CMK (cell line): Measurements from ENCODE around the gene BEND7.

Experiments
- DNase-seq: peaks from one replicate; pipeline ENCODE4 v3.0.0-alpha.2; 2010; ENCODE audit warnings: low read depth

The BEND7 gene

GRCh38 chr10:13520194-13520593 is 8.6 kb downstream of the BEND7 start:
- DNase-seq, result no peak

- DNase-seq, result no peak
These were observed 10.6 kb downstream of the BEND7 start for GRCh38 chr10:13518076-13518692.

GRCh38 chr10:13517675-13518074 is 11.1 kb downstream of the BEND7 start:
- DNase-seq, result no peak

- DNase-seq, result no peak
These were observed 12.6 kb downstream of the BEND7 start for GRCh38 chr10:13516176-13516575.

GRCh38 chr10:13515467-13515866 is 13.3 kb downstream of the BEND7 start:
- DNase-seq, result no peak

GRCh38 chr10:13514296-13514695 is 14.5 kb downstream of the BEND7 start:
- DNase-seq, result no peak

DNA sequence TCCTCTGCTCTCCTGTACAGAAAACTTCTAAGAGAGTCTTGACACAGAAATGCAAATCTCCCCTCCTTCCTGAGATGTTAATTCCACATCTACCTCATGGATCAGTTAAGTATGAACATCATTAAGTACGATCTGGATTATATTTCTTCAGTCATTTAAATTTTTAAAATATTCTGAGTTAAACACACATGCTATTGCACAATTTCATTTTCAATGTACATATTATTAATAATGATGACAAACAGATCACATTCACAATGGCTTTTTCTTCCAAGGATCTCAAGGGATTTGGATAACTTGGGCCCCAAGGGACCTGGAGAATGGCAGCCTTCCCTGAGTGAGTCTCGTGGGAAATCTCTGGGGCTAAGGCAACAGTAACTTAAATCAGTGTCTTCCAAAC is 16.2 kb downstream of the BEND7 start:
- DNase-seq, result no peak

DNA sequence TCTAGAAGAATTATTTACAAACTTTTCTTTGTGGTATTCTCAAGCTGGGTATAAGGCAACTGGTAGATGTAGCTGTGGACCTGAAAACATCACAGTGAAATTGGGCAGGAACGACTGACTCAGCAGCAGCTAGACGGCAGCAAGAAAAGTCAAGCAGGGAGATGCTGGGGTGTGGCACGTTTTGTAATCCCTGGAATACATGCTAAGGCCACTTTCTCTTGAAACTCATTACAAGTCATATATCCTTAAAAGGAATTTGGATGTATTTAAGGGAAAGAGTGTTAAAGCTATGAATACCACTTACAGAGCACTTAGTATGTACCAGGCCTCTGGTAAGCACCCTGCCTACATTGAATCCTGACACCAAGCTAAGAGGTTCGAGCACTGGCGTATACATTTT is 17.4 kb downstream of the BEND7 start:
- DNase-seq, result no peak

DNA sequence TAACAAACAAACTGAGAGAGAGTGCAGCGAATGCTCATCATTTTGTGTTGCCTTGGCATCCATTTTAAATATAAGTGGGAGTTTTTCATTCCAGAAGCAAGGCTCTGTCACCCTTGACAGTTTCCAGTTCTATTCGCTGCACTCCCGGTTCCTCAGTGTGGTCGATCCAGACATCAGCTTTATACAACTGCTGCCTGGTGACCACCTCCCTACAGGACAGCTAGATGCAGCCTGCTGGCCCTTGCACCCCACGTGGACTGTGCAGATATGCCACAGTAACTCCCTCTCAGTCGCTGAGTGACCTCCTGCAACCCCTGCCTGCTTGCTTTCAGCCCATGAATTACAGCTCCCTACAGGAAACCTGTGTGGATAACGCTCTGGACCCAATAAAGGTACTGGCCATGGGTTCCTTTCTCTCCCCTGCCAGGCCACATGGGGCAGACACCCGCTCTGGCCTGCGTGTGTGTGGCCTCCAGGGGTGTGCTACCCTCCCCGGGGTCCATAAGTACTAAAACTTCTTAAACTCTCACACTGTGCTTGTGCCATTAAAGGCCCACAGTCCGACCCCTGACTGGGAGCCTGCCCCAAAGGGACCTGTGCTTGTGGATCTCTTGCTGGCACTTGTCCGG is 23.6 kb downstream of the BEND7 start:
- no peak for DNase-seq

DNA sequence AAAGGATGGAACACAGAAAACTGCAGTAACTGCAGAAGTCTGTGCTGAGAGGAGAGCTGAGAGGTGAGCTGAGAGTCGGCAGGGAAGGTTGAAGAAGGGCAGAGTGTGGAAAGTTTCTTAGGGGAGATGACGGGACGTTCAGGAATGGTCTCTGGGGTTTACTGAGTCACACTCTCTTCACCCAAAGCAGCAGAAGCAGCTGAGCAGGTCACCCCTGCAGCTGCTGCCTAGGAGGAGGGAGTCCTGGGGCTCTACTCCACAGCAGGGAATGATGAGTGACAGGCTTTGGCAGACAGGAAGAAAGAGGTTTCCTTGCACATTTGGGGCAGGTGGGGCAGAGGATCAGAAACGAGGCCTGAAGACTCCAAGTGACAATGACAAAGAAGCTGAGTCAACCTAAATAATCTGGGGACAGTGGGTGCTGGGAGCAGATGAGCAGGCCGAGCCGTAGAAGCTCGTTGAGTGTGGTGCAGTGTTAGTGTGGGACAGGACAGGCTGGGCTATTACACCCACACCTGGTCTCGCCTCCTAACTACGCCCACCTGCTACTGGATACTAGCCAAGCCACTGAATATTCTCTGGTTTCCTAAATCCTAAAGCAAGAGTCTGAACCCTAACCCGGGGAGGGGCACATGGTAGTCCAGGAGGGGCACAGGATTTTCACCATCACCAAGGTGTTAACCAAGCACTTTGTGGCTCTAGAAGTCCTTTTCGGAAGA is 24.9 kb downstream of the BEND7 start:
- DNase-seq, result no peak

- DNase-seq, result no peak
These were observed 26.4 kb downstream of the BEND7 start for GRCh38 chr10:13502380-13502779.

GRCh38 chr10:13500201-13500600 is 28.6 kb downstream of the BEND7 start:
- DNase-seq, result no peak

- DNase-seq, result no peak
These were observed 29.7 kb downstream of the BEND7 start for GRCh38 chr10:13499150-13499549.

- no peak for DNase-seq
These were observed 31.9 kb downstream of the BEND7 start for GRCh38 chr10:13496931-13497330.

DNA sequence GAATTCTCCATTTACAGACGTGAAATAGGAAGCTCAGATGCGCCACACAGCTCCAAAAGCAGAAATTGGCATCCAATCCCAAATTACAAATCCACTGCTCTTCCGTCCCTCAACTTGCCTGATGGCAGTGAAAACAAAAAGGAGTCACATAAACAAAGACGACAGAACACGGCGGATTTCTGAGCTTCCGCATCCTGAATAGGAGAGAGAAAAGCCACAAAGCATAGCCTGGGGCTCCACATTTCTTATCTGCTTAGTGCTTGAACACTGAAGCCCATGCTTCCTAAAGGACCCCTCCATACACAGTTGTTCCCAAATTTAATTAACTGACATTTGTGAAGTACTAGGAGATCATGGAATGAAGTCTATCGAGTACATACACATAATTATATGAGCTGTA is 32.6 kb downstream of the BEND7 start:
- no peak for DNase-seq

- DNase-seq, result no peak
These were observed 36.2 kb downstream of the BEND7 start for GRCh38 chr10:13492493-13493180.

DNA sequence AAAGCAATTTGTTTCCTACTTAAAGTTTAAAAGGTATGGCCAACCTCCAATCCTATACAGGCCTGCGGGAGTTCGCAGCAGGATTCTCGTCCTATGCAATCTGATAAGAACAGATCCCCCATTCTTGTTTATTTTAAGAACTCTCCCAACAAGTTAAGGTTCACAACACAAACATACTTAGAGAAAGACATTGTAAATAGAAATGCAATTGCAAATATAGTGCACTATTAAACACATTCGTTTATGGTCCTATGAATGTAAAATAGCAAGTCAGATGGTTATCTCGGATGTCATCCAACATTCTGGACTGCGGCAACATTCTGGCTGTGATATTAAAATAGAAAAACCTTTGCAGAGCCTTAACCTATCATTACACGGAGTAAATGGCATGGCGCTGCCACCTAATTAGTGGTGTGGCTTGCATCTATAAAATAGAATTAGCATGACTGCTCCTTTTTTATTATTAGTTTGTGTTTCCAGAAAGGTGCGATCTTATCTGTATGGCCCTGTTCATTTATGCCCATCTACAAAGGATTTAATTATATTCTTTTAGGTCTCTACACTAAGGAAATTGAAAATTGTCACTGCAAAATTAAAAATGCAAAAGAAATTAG is 37.0 kb downstream of the BEND7 start:
- DNase-seq, result no peak

GRCh38 chr10:13490503-13490902 is 38.3 kb downstream of the BEND7 start:
- DNase-seq, result no peak

DNA sequence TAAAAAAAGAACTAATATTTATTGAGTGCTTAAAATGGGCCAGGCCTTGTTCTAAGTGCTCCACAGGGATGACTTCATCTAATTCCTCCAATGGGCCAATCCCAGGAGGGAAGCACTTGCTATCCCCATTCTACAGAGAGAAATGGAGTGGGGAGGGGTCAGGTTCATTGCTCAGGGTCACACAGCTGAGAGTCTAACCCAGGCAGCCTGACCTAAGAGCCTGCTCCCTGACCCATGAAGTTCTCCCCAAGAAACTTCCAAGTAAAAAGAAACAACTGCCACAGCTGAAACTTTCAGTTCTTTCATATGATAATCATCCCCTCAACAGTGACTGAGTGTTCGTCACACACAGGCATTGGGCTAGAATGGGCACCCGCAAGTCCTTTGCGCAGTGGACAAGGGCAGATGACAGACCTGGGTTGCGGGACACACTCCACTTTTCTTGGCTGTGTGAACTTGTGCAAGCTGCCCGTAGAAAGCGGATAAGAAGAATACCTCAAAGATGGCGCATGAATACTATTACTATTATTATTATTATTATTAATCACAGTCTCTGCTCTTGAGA is 39.7 kb downstream of the BEND7 start:
- no peak for DNase-seq

DNA sequence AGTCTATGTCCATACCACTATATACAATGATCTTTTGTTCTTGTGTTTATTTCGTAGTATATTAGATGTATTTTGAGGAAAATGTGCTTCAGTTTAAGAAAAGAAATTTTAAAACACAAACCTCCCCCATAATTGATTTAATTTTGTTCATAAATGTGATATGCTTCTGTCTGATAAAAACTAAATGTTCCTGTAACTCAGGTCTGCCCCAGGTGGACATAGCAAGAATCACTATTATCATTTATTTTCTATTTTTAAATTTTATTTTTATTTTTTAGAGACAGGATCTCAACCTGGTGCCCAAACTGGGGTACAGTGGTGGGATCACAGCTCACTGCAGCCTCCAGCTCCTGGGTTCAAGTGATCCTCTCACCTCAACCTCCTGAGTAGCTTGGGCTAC is 43.2 kb downstream of the BEND7 start:
- no peak for DNase-seq

DNA sequence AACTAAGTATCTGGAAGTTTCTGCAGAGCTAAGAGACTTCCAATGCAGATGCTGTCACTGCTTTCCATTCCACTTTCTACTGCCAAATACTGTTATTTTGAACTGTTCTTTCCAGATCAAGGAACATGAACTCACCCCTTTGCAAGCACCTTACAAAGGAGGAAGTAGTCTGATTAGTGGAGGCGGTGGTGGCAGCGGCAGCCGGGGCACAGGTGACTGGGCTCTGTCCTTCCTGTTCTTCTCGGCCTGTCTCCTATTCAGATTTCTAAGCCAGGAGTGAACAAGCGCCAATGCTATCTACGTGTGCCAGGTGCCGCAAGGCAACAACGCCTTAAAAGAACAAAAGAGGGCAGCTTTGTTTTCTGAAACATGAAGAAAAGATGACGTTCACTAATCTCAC is 44.9 kb downstream of the BEND7 start:
- DNase-seq, result no peak

DNA sequence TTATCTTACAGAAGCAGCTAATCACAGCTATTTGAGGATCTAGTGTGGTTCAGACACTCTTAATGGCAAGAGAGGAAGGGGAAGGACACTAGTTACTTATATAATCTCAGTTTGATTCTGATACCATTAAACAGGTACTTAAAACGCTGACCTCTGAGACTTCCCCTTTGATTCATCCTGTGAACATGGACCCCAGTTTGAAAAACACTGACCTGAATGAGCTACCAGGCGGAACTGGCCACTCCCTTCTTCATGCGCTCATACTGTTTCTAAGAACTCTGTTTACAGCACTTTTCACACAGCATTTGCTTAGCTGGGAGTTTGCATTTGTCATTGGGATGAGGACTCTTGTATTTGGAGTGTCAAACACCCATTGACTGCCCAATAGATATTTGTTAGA is 45.7 kb downstream of the BEND7 start:
- DNase-seq, result no peak
